ENCODE measurements around the gene TFF3.

The TFF3 gene

GRCh38 chr21:42291003-42291750, 24.0 kb downstream of the TFF3 start:
- no peaks in the 10 kb centered on the region for H3K4me1 ChIP-seq (ENCODE audit: control insufficient read depth, insufficient read depth, low read length, poor library complexity, severe bottlenecking)
- H3K36me3 ChIP-seq (ENCODE audit: control insufficient read depth, insufficient read depth, low read length) = peaks cover 63% of the 10 kb centered on the region
- no peak for DNase-seq
- H3K9me3 ChIP-seq (ENCODE audit: control insufficient read depth, low read length) = no peaks in the 10 kb centered on the region
- H3K27ac ChIP-seq (ENCODE audit: insufficient read depth, low read length, poor library complexity, severe bottlenecking) = no peak overlapping the region
- no peaks in the 10 kb centered on the region for H3K27me3 ChIP-seq (replicated peaks; ENCODE audit: control insufficient read depth, insufficient read depth, low read length, poor library complexity, severe bottlenecking)
- no peak overlapping the region for H3K4me3 ChIP-seq (ENCODE audit: insufficient read depth, low read depth, low read length, poor library complexity, severe bottlenecking)

- no peak overlapping the region for H3K4me3 ChIP-seq (ENCODE audit: insufficient read depth, low read depth, low read length, poor library complexity, severe bottlenecking)
- peaks cover 70% of the 10 kb centered on the region for H3K36me3 ChIP-seq (ENCODE audit: control insufficient read depth, insufficient read depth, low read length)
- no peaks in the 10 kb centered on the region for H3K27me3 ChIP-seq (replicated peaks; ENCODE audit: control insufficient read depth, insufficient read depth, low read length, poor library complexity, severe bottlenecking)
- no peak overlapping the region for H3K27ac ChIP-seq (ENCODE audit: insufficient read depth, low read length, poor library complexity, severe bottlenecking)
- H3K4me1 ChIP-seq (ENCODE audit: control insufficient read depth, insufficient read depth, low read length, poor library complexity, severe bottlenecking) = no peaks in the 10 kb centered on the region
- no peaks in the 10 kb centered on the region for H3K9me3 ChIP-seq (ENCODE audit: control insufficient read depth, low read length)
- no peak for DNase-seq
Measured at GRCh38 chr21:42290505-42290904, 24.7 kb downstream of the TFF3 start.

- Histone ChIP-seq H3K4me1 (ENCODE audit: control insufficient read depth, insufficient read depth, low read length, poor library complexity, severe bottlenecking) (no peaks in the 10 kb centered on the region), H3K27ac (ENCODE audit: insufficient read depth, low read length, poor library complexity, severe bottlenecking) (no peak overlapping the region), H3K27me3 (replicated peaks; ENCODE audit: control insufficient read depth, insufficient read depth, low read length, poor library complexity, severe bottlenecking) (no peaks in the 10 kb centered on the region), H3K36me3 (ENCODE audit: control insufficient read depth, insufficient read depth, low read length) (peaks cover 71% of the 10 kb centered on the region), H3K4me3 (ENCODE audit: insufficient read depth, low read depth, low read length, poor library complexity, severe bottlenecking) (no peak overlapping the region), H3K9me3 (ENCODE audit: control insufficient read depth, low read length) (no peaks in the 10 kb centered on the region)
- no peak for DNase-seq
Measured at GRCh38 chr21:42289926-42290325, 25.3 kb downstream of the TFF3 start.

- H3K36me3 ChIP-seq (ENCODE audit: control insufficient read depth, insufficient read depth, low read length) = peaks cover 68% of the 10 kb centered on the region
- H3K4me3 ChIP-seq (ENCODE audit: insufficient read depth, low read depth, low read length, poor library complexity, severe bottlenecking) = no peak overlapping the region
- no peaks in the 10 kb centered on the region for H3K9me3 ChIP-seq (ENCODE audit: control insufficient read depth, low read length)
- DNase-seq = no peak
- no peaks in the 10 kb centered on the region for H3K27me3 ChIP-seq (replicated peaks; ENCODE audit: control insufficient read depth, insufficient read depth, low read length, poor library complexity, severe bottlenecking)
- H3K27ac ChIP-seq (ENCODE audit: insufficient read depth, low read length, poor library complexity, severe bottlenecking) = no peak overlapping the region
- no peaks in the 10 kb centered on the region for H3K4me1 ChIP-seq (ENCODE audit: control insufficient read depth, insufficient read depth, low read length, poor library complexity, severe bottlenecking)
Measured at GRCh38 chr21:42288962-42289361, 26.2 kb downstream of the TFF3 start.

GRCh38 chr21:42287193-42288083, 27.8 kb downstream of the TFF3 start:
- no peak overlapping the region for H3K27ac ChIP-seq (ENCODE audit: insufficient read depth, low read length, poor library complexity, severe bottlenecking)
- peaks cover 61% of the 10 kb centered on the region for H3K36me3 ChIP-seq (ENCODE audit: control insufficient read depth, insufficient read depth, low read length)
- no peaks in the 10 kb centered on the region for H3K27me3 ChIP-seq (replicated peaks; ENCODE audit: control insufficient read depth, insufficient read depth, low read length, poor library complexity, severe bottlenecking)
- DNase-seq = no peak
- no peaks in the 10 kb centered on the region for H3K4me1 ChIP-seq (ENCODE audit: control insufficient read depth, insufficient read depth, low read length, poor library complexity, severe bottlenecking)
- no peak overlapping the region for H3K4me3 ChIP-seq (ENCODE audit: insufficient read depth, low read depth, low read length, poor library complexity, severe bottlenecking)
- H3K9me3 ChIP-seq (ENCODE audit: control insufficient read depth, low read length) = no peaks in the 10 kb centered on the region

- H3K4me3 ChIP-seq (ENCODE audit: insufficient read depth, low read depth, low read length, poor library complexity, severe bottlenecking) = no peak overlapping the region
- peaks cover 67% of the 10 kb centered on the region for H3K36me3 ChIP-seq (ENCODE audit: control insufficient read depth, insufficient read depth, low read length)
- no peaks in the 10 kb centered on the region for H3K4me1 ChIP-seq (ENCODE audit: control insufficient read depth, insufficient read depth, low read length, poor library complexity, severe bottlenecking)
- H3K27me3 ChIP-seq (replicated peaks; ENCODE audit: control insufficient read depth, insufficient read depth, low read length, poor library complexity, severe bottlenecking) = no peaks in the 10 kb centered on the region
- no peaks in the 10 kb centered on the region for H3K9me3 ChIP-seq (ENCODE audit: control insufficient read depth, low read length)
- no peak for DNase-seq
- H3K27ac ChIP-seq (ENCODE audit: insufficient read depth, low read length, poor library complexity, severe bottlenecking) = no peak overlapping the region
Measured at GRCh38 chr21:42286416-42286815, 28.8 kb downstream of the TFF3 start.

- H3K4me1 ChIP-seq (ENCODE audit: control insufficient read depth, insufficient read depth, low read length, poor library complexity, severe bottlenecking) = no peaks in the 10 kb centered on the region
- H3K27me3 ChIP-seq (replicated peaks; ENCODE audit: control insufficient read depth, insufficient read depth, low read length, poor library complexity, severe bottlenecking) = no peaks in the 10 kb centered on the region
- DNase-seq = no peak
- H3K9me3 ChIP-seq (ENCODE audit: control insufficient read depth, low read length) = no peaks in the 10 kb centered on the region
- no peak overlapping the region for H3K27ac ChIP-seq (ENCODE audit: insufficient read depth, low read length, poor library complexity, severe bottlenecking)
- H3K36me3 ChIP-seq (ENCODE audit: control insufficient read depth, insufficient read depth, low read length) = peaks cover 60% of the 10 kb centered on the region
- H3K4me3 ChIP-seq (ENCODE audit: insufficient read depth, low read depth, low read length, poor library complexity, severe bottlenecking) = no peak overlapping the region
Measured at GRCh38 chr21:42285569-42286245, 29.5 kb downstream of the TFF3 start.

- Histone ChIP-seq H3K36me3 (ENCODE audit: control insufficient read depth, insufficient read depth, low read length) (peaks cover 49% of the 10 kb centered on the region), H3K4me1 (ENCODE audit: control insufficient read depth, insufficient read depth, low read length, poor library complexity, severe bottlenecking) (no peaks in the 10 kb centered on the region), H3K9me3 (ENCODE audit: control insufficient read depth, low read length) (no peaks in the 10 kb centered on the region), H3K4me3 (ENCODE audit: insufficient read depth, low read depth, low read length, poor library complexity, severe bottlenecking) (no peak overlapping the region), H3K27ac (ENCODE audit: insufficient read depth, low read length, poor library complexity, severe bottlenecking) (no peak overlapping the region), H3K27me3 (replicated peaks; ENCODE audit: control insufficient read depth, insufficient read depth, low read length, poor library complexity, severe bottlenecking) (no peaks in the 10 kb centered on the region)
- no peak for DNase-seq
Measured at GRCh38 chr21:42282715-42283114, 32.5 kb downstream of the TFF3 start.

GRCh38 chr21:42282021-42282420, 33.2 kb downstream of the TFF3 start:
- DNase-seq = no peak
- Histone ChIP-seq H3K4me1 (ENCODE audit: control insufficient read depth, insufficient read depth, low read length, poor library complexity, severe bottlenecking) (no peaks in the 10 kb centered on the region), H3K9me3 (ENCODE audit: control insufficient read depth, low read length) (no peaks in the 10 kb centered on the region), H3K4me3 (ENCODE audit: insufficient read depth, low read depth, low read length, poor library complexity, severe bottlenecking) (no peak overlapping the region), H3K27ac (ENCODE audit: insufficient read depth, low read length, poor library complexity, severe bottlenecking) (no peak overlapping the region), H3K27me3 (replicated peaks; ENCODE audit: control insufficient read depth, insufficient read depth, low read length, poor library complexity, severe bottlenecking) (no peaks in the 10 kb centered on the region), H3K36me3 (ENCODE audit: control insufficient read depth, insufficient read depth, low read length) (peaks cover 45% of the 10 kb centered on the region)

Data from effector memory CD4-positive, alpha-beta T cell (primary cell).